Esophagus squamous epithelium (tissue), 4 donors: ENCODE data around the gene GPATCH4.

Source experiments
- CTCF ChIP-seq, 6 experiments: fragments of 450-650 bp in 4 of 6; fragments of 200-600 bp in 2 of 6; sonication (generic) in 2 of 6; IDR thresholded peaks; one replicate each; pipeline ENCODE4 v1.5.1; 2016 to 2019; ENCODE audit warnings: antibody characterized with exemption in 6 of 6, mild to moderate bottlenecking in 4 of 6, moderate library complexity in 4 of 6
- POLR2A ChIP-seq, 4 donors: fragments of 450-650 bp; IDR thresholded peaks; one replicate each; pipeline ENCODE4 v1.6.1; 2017; ENCODE audit warnings: antibody characterized with exemption in 4 of 4, mild to moderate bottlenecking in 4 of 4, moderate library complexity in 3 of 4

GRCh38 chr1:156560585-156561163 lies 40.6 kb downstream of the GPATCH4 start:
- TF ChIP-seq POLR2A (IDR thresholded peaks at IDR 0.05) = no peak
- TF ChIP-seq CTCF (IDR thresholded peaks at IDR 0.05) = no peak
